Measurements from ENCODE around the gene FCRL5. TPM values are rescaled to one million over a fixed set of nuclear protein-coding genes. Genes with fewer than 3 reads are reported as not detected.

The FCRL5 gene
- total and polyA plus RNA-seq, 2 experiments from 2014 or later, result not detected

GRCh38 chr1:157580828-157581210 lies 28.5 kb upstream of the FCRL5 start:
- H3K4me2 ChIP-seq, result no peak overlapping the region
- H4K20me1 ChIP-seq (ENCODE audit: insufficient read depth, poor library complexity, severe bottlenecking), result no peaks in the 10 kb centered on the region
- H3K27me3 ChIP-seq, result no peaks in the 10 kb centered on the region
- DNase-seq (ENCODE audit: low spot score), result no peak
- H3K36me3 ChIP-seq (replicated peaks; ENCODE audit: insufficient read depth, low read depth), result no peaks in the 10 kb centered on the region
- no peaks in the 10 kb centered on the region for H3K9me2 ChIP-seq (replicated peaks; ENCODE audit: insufficient read depth)
- TF ChIP-seq CTCF (IDR thresholded peaks at IDR 0.05; ENCODE audit: poor library complexity) (no peak), EZH2 (IDR thresholded peaks at IDR 0.05; ENCODE audit: borderline replicate concordance) (no peak), EZH2phosphoT487 (IDR thresholded peaks at IDR 0.05; ENCODE audit: low read depth, severe bottlenecking, unreplicated experiment) (no peak)
- no peak overlapping the region for H3K27ac ChIP-seq
- H3K79me2 ChIP-seq, result no peaks in the 10 kb centered on the region
- H2AFZ ChIP-seq, result no peak overlapping the region
- no peaks in the 10 kb centered on the region for H3K4me1 ChIP-seq (ENCODE audit: insufficient read depth)
- H3K4me3 ChIP-seq, result no peak overlapping the region
- no peaks in the 10 kb centered on the region for H3K9me3 ChIP-seq (ENCODE audit: low read depth)
- 82% methylated on average over 1 of the region's 1 CpG for WGBS (ENCODE audit: low lambda C conversion rate, missing lambda C conversion rate)

DNA sequence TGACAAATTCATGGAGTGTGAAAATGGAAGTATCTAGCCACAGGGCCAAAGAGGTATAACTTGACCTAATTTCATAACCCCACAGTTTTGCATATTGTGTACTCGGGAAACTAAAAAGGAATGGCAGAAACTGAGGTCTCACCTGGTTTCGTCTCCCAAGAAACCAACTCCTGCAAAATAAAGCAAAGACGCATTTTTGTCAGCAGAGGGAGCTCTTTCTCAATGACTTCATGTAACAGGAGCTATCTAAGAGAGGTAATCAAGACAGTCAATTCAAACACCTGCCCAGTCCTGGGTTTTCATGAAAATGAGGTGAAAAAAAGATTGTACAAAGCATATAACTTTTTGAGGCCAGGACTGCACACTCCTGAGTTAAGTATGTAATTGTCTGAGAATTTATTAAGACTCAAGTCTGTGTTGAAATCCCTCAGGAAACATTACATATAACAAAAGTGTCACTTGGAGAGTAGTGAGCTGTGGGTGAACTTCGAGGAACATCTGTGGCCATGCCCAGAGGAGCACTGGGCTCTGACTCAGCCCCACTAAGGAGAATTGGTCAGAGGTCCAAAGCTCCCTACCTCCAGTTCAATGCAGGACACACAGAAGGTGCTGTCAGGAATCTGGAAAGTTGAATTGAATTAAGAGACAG lies 28.0 kb upstream of the FCRL5 start:
- Histone ChIP-seq H3K4me1 (ENCODE audit: insufficient read depth) (no peaks in the 10 kb centered on the region), H3K9me3 (ENCODE audit: low read depth) (no peaks in the 10 kb centered on the region), H4K20me1 (ENCODE audit: insufficient read depth, poor library complexity, severe bottlenecking) (no peaks in the 10 kb centered on the region), H3K4me3 (no peak overlapping the region), H3K36me3 (replicated peaks; ENCODE audit: insufficient read depth, low read depth) (no peaks in the 10 kb centered on the region), H3K4me2 (no peak overlapping the region), H3K79me2 (no peaks in the 10 kb centered on the region), H3K27ac (no peak overlapping the region), H3K27me3 (no peaks in the 10 kb centered on the region), H3K9me2 (replicated peaks; ENCODE audit: insufficient read depth) (no peaks in the 10 kb centered on the region), H2AFZ (no peak overlapping the region)
- 24% methylated on average over 4 of the region's 4 CpGs for WGBS (ENCODE audit: low lambda C conversion rate, missing lambda C conversion rate)
- DNase-seq (ENCODE audit: low spot score), result peak; percentile 68
- TF ChIP-seq EZH2phosphoT487 (IDR thresholded peaks at IDR 0.05; ENCODE audit: low read depth, severe bottlenecking, unreplicated experiment), result no peak
- peak; percentile 84 for TF ChIP-seq CTCF (IDR thresholded peaks at IDR 0.05; ENCODE audit: poor library complexity)

DNA sequence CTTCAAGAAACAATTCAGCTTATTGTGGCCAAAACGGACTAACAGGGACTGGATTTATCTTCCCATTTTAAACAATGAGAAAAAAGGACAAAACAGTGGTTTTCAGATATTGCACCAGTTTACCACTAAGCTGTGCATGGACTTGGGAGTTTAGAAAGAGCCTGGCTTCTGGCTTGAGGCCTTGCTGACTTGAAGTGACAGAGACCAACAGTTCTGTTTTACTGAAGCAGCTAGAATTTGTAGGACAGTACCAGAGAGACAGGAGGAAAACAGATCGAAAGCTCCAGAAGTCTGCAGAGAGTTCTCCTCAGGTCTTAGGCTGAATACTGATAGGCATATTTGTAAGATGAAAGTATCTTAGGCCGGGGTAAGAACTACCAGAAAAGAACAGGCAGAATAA lies 25.1 kb upstream of the FCRL5 start:
- WGBS (ENCODE audit: low lambda C conversion rate, missing lambda C conversion rate), result 88% methylated on average over 3 of the region's 3 CpGs
- Histone ChIP-seq H3K27me3 (no peaks in the 10 kb centered on the region), H3K36me3 (replicated peaks; ENCODE audit: insufficient read depth, low read depth) (no peaks in the 10 kb centered on the region), H2AFZ (no peak overlapping the region), H3K27ac (no peak overlapping the region), H3K9me3 (ENCODE audit: low read depth) (no peaks in the 10 kb centered on the region), H3K4me2 (no peak overlapping the region), H3K4me1 (ENCODE audit: insufficient read depth) (no peaks in the 10 kb centered on the region), H3K4me3 (no peak overlapping the region), H3K9me2 (replicated peaks; ENCODE audit: insufficient read depth) (no peaks in the 10 kb centered on the region), H4K20me1 (ENCODE audit: insufficient read depth, poor library complexity, severe bottlenecking) (no peaks in the 10 kb centered on the region), H3K79me2 (no peaks in the 10 kb centered on the region)
- DNase-seq (ENCODE audit: low spot score), result no peak
- TF ChIP-seq EZH2phosphoT487 (IDR thresholded peaks at IDR 0.05; ENCODE audit: low read depth, severe bottlenecking, unreplicated experiment), result no peak
- TF ChIP-seq CTCF (IDR thresholded peaks at IDR 0.05; ENCODE audit: poor library complexity), result no peak

GRCh38 chr1:157575744-157576143 lies 23.4 kb upstream of the FCRL5 start:
- H3K9me2 ChIP-seq (replicated peaks; ENCODE audit: insufficient read depth), result no peaks in the 10 kb centered on the region
- H3K36me3 ChIP-seq (replicated peaks; ENCODE audit: insufficient read depth, low read depth), result no peaks in the 10 kb centered on the region
- no peaks in the 10 kb centered on the region for H3K4me1 ChIP-seq (ENCODE audit: insufficient read depth)
- H2AFZ ChIP-seq, result no peak overlapping the region
- no peak for TF ChIP-seq EZH2phosphoT487 (IDR thresholded peaks at IDR 0.05; ENCODE audit: low read depth, severe bottlenecking, unreplicated experiment)
- TF ChIP-seq EZH2 (IDR thresholded peaks at IDR 0.05; ENCODE audit: borderline replicate concordance), result no peak
- no peak for TF ChIP-seq CTCF (IDR thresholded peaks at IDR 0.05; ENCODE audit: poor library complexity)
- H3K27ac ChIP-seq, result no peak overlapping the region
- no peak overlapping the region for H3K4me2 ChIP-seq
- H3K79me2 ChIP-seq, result no peaks in the 10 kb centered on the region
- no peaks in the 10 kb centered on the region for H3K9me3 ChIP-seq (ENCODE audit: low read depth)
- H4K20me1 ChIP-seq (ENCODE audit: insufficient read depth, poor library complexity, severe bottlenecking), result no peaks in the 10 kb centered on the region
- no peak overlapping the region for H3K4me3 ChIP-seq
- 95% methylated on average over 2 of the region's 2 CpGs for WGBS (ENCODE audit: low lambda C conversion rate, missing lambda C conversion rate)
- DNase-seq (ENCODE audit: low spot score), result no peak
- H3K27me3 ChIP-seq, result no peaks in the 10 kb centered on the region
